ENCODE measurements around the gene HOXA9. TPM values are rescaled to one million over a fixed set of nuclear protein-coding genes. Genes with fewer than 3 reads are reported as not detected.
A peak's percentile ranks its signal among the peaks of the same experiment; 100 is the strongest.

The HOXA9 gene
- total and polyA plus RNA-seq, 10 of the 15 experiments (the other 5 are each of a cell fraction or from before 2014, with no cell fraction given) = not detected

GRCh38 chr7:27150568-27151340, 14.6 kb downstream of the HOXA9 start (continued):
- TF ChIP-seq USF2 (IDR thresholded peaks at IDR 0.05; ENCODE audit: borderline replicate concordance, low read depth, low read length) = no peak
- peak; percentile 51; the same call in 1 of the 2 replicates for TF ChIP-seq YY1 (IDR thresholded peaks at IDR 0.05; ENCODE audit: low read depth, low read length)
- TF ChIP-seq FOS (IDR thresholded peaks at IDR 0.05; ENCODE audit: borderline replicate concordance, extremely low read depth, insufficient read length) = no peak
- TF ChIP-seq JUNB (IDR thresholded peaks at IDR 0.05) = no peak
- TF ChIP-seq KAT2A (conservative IDR thresholded peaks at IDR 0.05; ENCODE audit: control insufficient read depth, low read depth, low read length) = no peak
- no peak for TF ChIP-seq SRF (IDR thresholded peaks at IDR 0.05; ENCODE audit: low read depth in 2 of 2, low read length in 2 of 2)
- no peak for TF ChIP-seq POLR2AphosphoS2 (IDR thresholded peaks at IDR 0.05; ENCODE audit: low read depth, low read length)
- TF ChIP-seq ELK1 (IDR thresholded peaks at IDR 0.05; ENCODE audit: low read depth, low read length) = no peak
- no peak for TF ChIP-seq SREBF2 (IDR thresholded peaks at IDR 0.05; ENCODE audit: low read length)
- TF ChIP-seq CHD2 (IDR thresholded peaks at IDR 0.05; ENCODE audit: borderline replicate concordance, low read depth, low read length) = 0 out of 2 replicates have a peak, but pooled peaks have one; percentile 29
- 0 out of 2 replicates have a peak, but pooled peaks have one; percentile 65 for TF ChIP-seq TCF12 (IDR thresholded peaks at IDR 0.05; ENCODE audit: low read depth, low read length)
- no peak for TF ChIP-seq PAX5 (IDR thresholded peaks at IDR 0.05; ENCODE audit: borderline replicate concordance, low read depth, low read length)
- TF ChIP-seq NFIC (IDR thresholded peaks at IDR 0.05; ENCODE audit: low read depth, low read length) = no peak
- TF ChIP-seq RB1 (IDR thresholded peaks at IDR 0.05; ENCODE audit: borderline replicate concordance) = 0 out of 2 replicates have a peak, but pooled peaks have one; percentile 76
- TF ChIP-seq DPF2 (IDR thresholded peaks at IDR 0.05) = peak; percentile 57; the same call in 1 of the 2 replicates
- no peak for TF ChIP-seq MTA2 (IDR thresholded peaks at IDR 0.05; ENCODE audit: low read depth)
- no peak for TF ChIP-seq PRDM15 (CRISPR knock-in tag; IDR thresholded peaks at IDR 0.05)
- TF ChIP-seq GABPA (IDR thresholded peaks at IDR 0.05; ENCODE audit: low read depth) = no peak
- TF ChIP-seq LARP7 (IDR thresholded peaks at IDR 0.05) = no peak
- TF ChIP-seq PKNOX1 (IDR thresholded peaks at IDR 0.05) = peak; percentile 63
- TF ChIP-seq IKZF1 (conservative IDR thresholded peaks at IDR 0.05) = 0 out of 2 replicates have a peak, but pooled peaks have one; percentile 32
- peak; percentile 71; the same call in 1 of the 2 replicates for TF ChIP-seq SMARCA5 (IDR thresholded peaks at IDR 0.05)

Measured in GM12878 (cell line).